OCI-LY3 (cell line): ENCODE data around the gene COTL1.

Experiments
- CTCF ChIP-seq: fragments of 200-600, 300-600 bp; sonication (generic); IDR thresholded peaks from 2 replicates; pipeline ENCODE4 v1.5.1; 2014; ENCODE audit warnings: antibody characterized with exemption, low read length, low read depth
- EZH2phosphoT487 ChIP-seq: fragments of 200-600 bp; shearing (Covaris generic); IDR thresholded peaks from 2 replicates; pipeline ENCODE4 v1.6.1; 2018; ENCODE audit warnings: antibody characterized with exemption, mixed run types, low read depth

GRCh38 chr16:84654238-84654637 lies 36.4 kb upstream of the COTL1 start:
- TF ChIP-seq CTCF (no peak), EZH2phosphoT487 (no peak)
